HL-60 (cell line): ENCODE results near the gene ANKDD1A.

Source experiments
- CTCF ChIP-seq: IDR thresholded peaks from one replicate; pipeline ENCODE4 v1.5.1; 2011; ENCODE audit warnings: low read length, control low read depth, inconsistent platforms; ENCODE audit not compliant: insufficient read depth
- GABPA ChIP-seq: IDR thresholded peaks from 2 replicates; pipeline ENCODE4 v1.6.1; 2012; ENCODE audit warnings: low read depth

- TF ChIP-seq CTCF (no peak), GABPA (no peak)
Measured at GRCh38 chr15:64895285-64896065, 16.2 kb upstream of the ANKDD1A start.
